ENCODE data around the gene DUOX1.

The DUOX1 gene

GRCh38 chr15:45144775-45145174, 15.0 kb downstream of the DUOX1 start:
- no peak for DNase-seq

- DNase-seq: no peak
These were observed 16.6 kb downstream of the DUOX1 start for GRCh38 chr15:45146405-45146804.

- no peak for DNase-seq
These were observed 17.8 kb downstream of the DUOX1 start for GRCh38 chr15:45147606-45148005.

GRCh38 chr15:45148076-45149059, 18.6 kb downstream of the DUOX1 start:
- no peak for DNase-seq

GRCh38 chr15:45149060-45149459, 19.3 kb downstream of the DUOX1 start:
- no peak for DNase-seq

- no peak for DNase-seq
These were observed 20.7 kb downstream of the DUOX1 start for GRCh38 chr15:45150481-45150880.

- DNase-seq: no peak
These were observed 21.2 kb downstream of the DUOX1 start for GRCh38 chr15:45150997-45151396.

GRCh38 chr15:45151998-45152828, 22.4 kb downstream of the DUOX1 start:
- no peak for DNase-seq

GRCh38 chr15:45155739-45156138, 25.9 kb downstream of the DUOX1 start:
- DNase-seq: no peak

- no peak for DNase-seq
These were observed 27.1 kb downstream of the DUOX1 start for GRCh38 chr15:45156744-45157455.

- no peak for DNase-seq
These were observed 28.2 kb downstream of the DUOX1 start for GRCh38 chr15:45157974-45158373.

GRCh38 chr15:45161666-45162065, 31.9 kb downstream of the DUOX1 start:
- no peak for DNase-seq

- peak; percentile 69 for DNase-seq
These were observed 33.1 kb downstream of the DUOX1 start for GRCh38 chr15:45162771-45163507.

- no peak for DNase-seq
These were observed 33.7 kb downstream of the DUOX1 start for GRCh38 chr15:45163508-45163856.

GRCh38 chr15:45164914-45165313, 35.1 kb downstream of the DUOX1 start:
- DNase-seq: no peak

- DNase-seq: no peak
These were observed 35.7 kb downstream of the DUOX1 start for GRCh38 chr15:45165536-45165935.

GRCh38 chr15:45166834-45167630, 37.2 kb downstream of the DUOX1 start:
- DNase-seq: peak; percentile 87

GRCh38 chr15:45167631-45168205, 37.9 kb downstream of the DUOX1 start:
- DNase-seq: no peak

GRCh38 chr15:45168286-45168685, 38.5 kb downstream of the DUOX1 start:
- DNase-seq: no peak

- DNase-seq: no peak
These were observed 39.2 kb downstream of the DUOX1 start for GRCh38 chr15:45168751-45169551.
